GM12801 (cell line): Measurements from ENCODE around the gene PCSK5.

ENCODE experiments used
- CTCF ChIP-seq: IDR thresholded peaks from one replicate; pipeline ENCODE4 v1.5.1; 2011; ENCODE audit warnings: control low read depth; ENCODE audit not compliant: insufficient read length; ENCODE audit errors: extremely low read depth

The PCSK5 gene

DNA sequence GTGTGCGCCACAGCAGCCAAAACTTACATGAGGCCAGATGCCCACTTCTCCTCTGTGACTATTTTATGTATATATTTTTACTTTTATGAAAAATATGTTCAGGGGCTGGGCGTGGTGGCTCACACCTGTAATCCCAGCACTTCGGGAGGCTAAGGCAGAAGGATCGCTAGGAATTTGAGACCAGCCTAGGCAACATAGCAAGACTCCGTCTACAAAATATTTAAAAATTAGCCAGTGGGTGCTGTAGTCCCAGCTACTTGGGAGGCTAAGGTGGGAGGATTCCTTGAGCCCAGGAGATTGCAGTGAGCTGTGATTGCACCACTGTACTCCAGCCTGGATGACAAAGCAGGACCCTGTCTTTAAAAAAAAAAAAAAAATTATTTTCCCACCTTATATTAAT, 420.5 kb downstream of the PCSK5 start:
- no peak for TF ChIP-seq CTCF

- no peak for TF ChIP-seq CTCF
Measured at GRCh38 chr9:76311537-76311936, 421.1 kb downstream of the PCSK5 start.

GRCh38 chr9:76313771-76314170, 423.3 kb downstream of the PCSK5 start:
- no peak for TF ChIP-seq CTCF

- no peak for TF ChIP-seq CTCF
Measured at GRCh38 chr9:76314321-76314720, 423.8 kb downstream of the PCSK5 start.

- TF ChIP-seq CTCF = no peak
Measured at GRCh38 chr9:76316069-76316468, 425.6 kb downstream of the PCSK5 start.

GRCh38 chr9:76321195-76321828, 430.8 kb downstream of the PCSK5 start:
- no peak for TF ChIP-seq CTCF

- TF ChIP-seq CTCF = no peak
Measured at GRCh38 chr9:76322810-76323209, 432.3 kb downstream of the PCSK5 start.
